HG03064 (cell line): ENCODE measurements around the gene OR12D1.
"Not testable (repeated sequence)": the region's sequence is repeated elsewhere in the genome, so short reads cannot be mapped to it uniquely, and the experiment has no call there.

Source experiments
- ATAC-seq: cut with Tn5 transposase; IDR thresholded peaks from one replicate; pipeline ENCODE4 v1.9.1; 2021; ENCODE audit warnings: low read depth; ENCODE audit not compliant: unreplicated experiment

The OR12D1 gene

DNA sequence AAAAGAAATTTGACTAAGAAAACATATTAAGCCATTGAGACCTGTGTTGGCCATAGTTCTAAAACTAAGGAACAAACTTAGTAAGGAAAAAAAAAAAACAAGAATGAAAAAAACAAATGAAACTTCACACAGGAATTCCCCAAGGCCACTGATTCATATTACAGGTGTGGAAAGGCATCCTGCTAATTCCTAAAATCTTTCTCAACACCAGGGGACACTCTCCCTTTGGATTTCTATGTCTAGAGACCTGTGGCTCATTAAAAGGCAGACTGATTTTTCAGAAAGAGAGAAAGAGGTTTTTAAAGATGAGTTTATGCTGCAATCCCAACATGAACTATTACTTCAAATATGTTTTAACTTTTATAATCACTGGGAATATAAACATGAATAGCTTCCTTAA lies at the start of gene OR12D1:
TSS of gene OR12D1 (plus strand) at position 341 of the 400 bp plus-strand sequence.
- ATAC-seq, result no peak

DNA sequence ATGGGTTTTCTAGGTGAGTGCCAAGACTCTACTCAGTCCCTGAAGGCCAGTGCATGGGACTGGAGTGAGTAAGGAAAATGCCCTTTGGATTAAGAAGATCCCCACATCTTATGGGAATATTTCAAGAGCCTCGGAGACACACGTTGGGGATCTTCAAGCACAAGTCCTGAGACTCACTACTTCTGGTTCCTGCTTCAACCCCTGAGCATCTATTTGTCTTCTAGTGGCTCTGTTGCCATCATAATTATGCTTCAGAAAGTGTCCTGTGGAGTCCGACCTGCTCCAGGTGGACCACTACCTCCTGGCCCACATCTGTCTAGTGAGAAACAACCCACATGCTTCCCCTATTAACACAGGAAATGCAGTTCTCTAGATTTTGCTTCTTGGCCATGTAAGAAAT lies 46.0 kb upstream of the OR12D1 start, which contains the start of gene OR5V1:
TSS of gene OR5V1 (minus strand) at position 101 of the 400 bp plus-strand sequence. CDS start 12,670 bp downstream, outside the sequence.
- no peak for ATAC-seq

GRCh38 chr6:29375191-29375590 lies 39.5 kb upstream of the OR12D1 start, which contains the start of gene OR12D3:
OR12D3 (minus strand) TSS chr6:29375291; CDS start chr6:29375287, 4 bp downstream.
- no peak for ATAC-seq

GRCh38 chr6:29376003-29376402 lies 38.7 kb upstream of the OR12D1 start:
- no peak for ATAC-seq

DNA sequence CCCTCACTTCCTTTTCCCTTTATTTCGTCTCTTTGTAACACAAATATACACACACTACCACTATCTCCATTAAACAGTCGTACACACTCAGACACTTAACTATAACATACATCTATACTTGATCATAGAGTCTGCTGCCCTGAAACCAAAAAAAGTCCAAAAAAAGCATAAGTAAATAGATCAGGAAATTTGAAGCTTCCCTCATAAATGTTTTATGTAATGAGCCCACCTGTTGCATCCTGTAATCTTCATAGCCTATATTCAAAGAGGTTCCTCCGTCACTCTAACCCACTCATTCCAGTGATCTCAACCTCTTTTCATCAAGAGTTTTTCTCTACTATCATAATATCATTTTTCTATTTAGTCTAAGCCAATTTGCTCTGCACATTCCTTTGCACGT lies 26.2 kb upstream of the OR12D1 start:
- ATAC-seq, result no peak

GRCh38 chr6:29395331-29395730 lies 19.4 kb upstream of the OR12D1 start, which contains the start of gene OR12D2:
OR12D2 (plus strand) TSS chr6:29395631; CDS start chr6:29396700, 1,069 bp downstream.
- ATAC-seq, result no peak

DNA sequence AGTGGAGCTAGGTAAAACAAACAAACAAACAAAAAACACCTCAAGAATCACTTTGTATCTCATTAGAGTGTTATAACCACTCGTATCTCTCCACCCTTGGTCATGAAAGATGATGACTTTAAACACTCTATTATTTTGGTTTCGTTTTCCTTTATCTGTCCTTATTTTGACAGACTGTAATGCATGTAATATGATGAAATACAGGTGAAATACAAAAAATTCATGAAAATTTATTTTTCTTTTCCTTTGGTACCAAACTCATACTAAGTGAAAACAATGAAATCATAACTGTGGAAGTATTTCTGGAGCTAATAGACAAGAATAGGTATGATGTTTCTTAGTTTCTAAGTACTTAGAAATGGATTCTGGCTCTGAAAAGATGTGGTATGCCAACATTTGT lies 15.2 kb upstream of the OR12D1 start:
- ATAC-seq, result no peak

DNA sequence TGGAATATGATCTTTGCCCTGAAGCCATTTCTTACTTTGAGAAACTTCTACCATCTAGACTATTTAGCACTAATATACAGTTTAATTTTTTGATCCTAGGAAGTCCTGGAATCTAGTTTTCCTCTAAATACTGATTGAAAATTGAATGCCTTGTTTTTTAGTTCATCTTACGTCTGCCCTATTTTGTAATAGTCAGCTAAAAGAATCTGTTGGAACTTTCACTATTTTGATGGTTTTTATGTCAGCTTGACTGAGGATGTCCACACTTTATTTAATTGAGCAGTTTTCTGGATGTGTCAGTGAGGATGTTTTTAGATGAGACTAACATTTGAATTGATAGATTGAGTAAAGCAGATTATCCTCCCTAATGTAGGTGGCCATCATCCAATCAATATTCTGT lies 10.9 kb upstream of the OR12D1 start:
- ATAC-seq, result no peak

DNA sequence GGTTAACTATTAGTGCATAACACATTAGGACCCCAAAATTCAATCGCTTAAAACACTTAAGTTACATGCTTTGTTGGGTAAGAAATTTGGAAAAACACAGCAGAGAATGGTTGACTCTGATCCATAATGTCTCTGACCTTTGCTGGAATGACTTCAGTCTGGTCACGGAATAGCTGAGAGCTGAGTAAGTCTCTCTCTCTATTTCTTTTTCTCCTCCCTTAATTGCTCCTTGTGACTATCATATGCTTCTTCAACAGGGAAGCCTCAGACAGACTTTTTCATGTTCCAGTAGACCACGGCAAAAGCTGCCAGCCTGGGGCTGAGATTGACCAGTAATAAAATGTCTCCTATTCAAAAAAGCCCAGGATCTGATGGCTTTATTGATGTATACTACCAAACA lies 4.8 kb downstream of the OR12D1 start:
- no peak for ATAC-seq

DNA sequence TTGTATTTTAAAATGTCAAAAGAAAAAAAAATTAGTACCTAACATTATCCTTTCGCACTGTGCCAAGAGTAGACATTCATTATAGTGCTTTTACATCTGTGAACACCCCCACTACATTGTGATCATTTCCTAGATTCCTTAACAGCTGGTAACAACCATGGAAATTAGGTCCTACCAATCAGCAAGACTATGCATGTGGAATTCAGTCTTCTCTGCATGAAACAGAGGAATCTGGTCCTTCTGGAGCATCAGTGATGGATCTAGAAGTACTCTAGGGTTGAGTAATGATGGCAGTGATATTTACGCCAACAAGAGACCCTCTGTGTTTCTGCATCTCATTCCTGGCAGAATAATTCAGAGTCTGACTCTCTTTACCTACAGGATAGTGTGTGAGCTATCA lies 9.4 kb downstream of the OR12D1 start:
- no peak for ATAC-seq

- no peak for ATAC-seq
Measured at GRCh38 chr6:29424575-29424974, 9.8 kb downstream of the OR12D1 start.

- no peak for ATAC-seq
Measured at GRCh38 chr6:29425075-29425474, 10.3 kb downstream of the OR12D1 start.

DNA sequence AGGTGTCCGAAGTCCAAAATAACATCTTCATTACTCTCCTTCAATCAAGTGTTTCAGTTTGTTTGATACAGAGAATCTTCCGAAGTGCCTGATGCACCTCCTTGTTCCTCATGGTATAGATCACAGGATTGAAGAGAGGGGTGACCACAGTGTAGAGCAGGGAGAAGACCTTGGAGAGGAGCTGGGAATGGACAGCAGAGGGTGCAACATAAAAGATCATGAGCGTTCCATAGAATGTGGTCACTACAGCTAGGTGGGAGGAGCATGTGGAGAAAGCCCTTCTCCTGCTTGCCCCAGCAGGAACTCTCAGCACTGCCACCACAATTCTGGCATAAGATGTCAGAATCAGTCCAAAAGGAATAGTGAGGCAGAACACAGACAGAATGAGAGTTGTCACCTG lies 11.9 kb downstream of the OR12D1 start:
- ATAC-seq, result no peak

DNA sequence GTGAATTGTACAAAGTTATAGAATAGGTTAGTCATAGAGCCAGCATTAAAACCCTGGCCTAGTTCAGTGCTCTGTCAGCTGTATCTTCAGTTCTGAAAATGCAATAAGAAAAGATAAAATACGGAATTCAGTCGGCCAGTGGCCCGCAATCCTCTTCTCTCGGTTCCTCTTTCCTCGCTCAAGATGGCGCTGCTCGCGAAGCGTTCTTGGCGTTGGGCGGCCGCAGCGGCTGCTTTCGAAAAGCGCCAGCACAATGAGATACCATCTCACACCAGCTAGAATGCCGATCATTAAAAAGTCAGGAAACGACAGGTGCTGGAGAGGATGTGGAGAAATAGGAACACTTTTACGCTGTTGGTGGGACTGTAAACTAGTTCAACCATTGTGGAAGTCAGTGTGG lies 22.0 kb downstream of the OR12D1 start:
- not testable (repeated sequence) for ATAC-seq

GRCh38 chr6:29439006-29439405 lies 24.3 kb downstream of the OR12D1 start, which contains the start of gene OR10C1:
OR10C1 (plus strand) TSS chr6:29439306; CDS start chr6:29440016, 710 bp downstream.
- no peak for ATAC-seq

GRCh38 chr6:29442719-29443118 lies 28.0 kb downstream of the OR12D1 start:
- ATAC-seq, result no peak

DNA sequence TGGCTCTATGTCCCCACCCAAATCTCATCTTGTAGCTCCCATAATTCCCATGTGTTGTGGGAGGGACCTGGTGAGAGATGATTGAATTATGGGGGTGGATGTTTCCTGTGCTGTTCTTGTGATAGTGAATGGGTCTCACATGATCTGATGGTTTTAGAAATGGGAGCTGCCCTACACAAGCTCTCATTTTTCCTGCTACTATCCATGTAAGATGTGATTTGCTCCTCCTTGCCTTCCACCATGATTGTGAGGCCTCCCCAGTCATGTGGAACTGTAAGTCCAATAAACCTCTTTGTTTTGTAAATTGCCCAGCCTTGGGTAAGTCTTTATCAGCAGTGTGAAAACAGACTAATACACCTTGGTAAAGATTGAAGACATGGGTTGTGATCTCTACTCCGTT lies 29.3 kb downstream of the OR12D1 start:
- not testable (repeated sequence) for ATAC-seq

DNA sequence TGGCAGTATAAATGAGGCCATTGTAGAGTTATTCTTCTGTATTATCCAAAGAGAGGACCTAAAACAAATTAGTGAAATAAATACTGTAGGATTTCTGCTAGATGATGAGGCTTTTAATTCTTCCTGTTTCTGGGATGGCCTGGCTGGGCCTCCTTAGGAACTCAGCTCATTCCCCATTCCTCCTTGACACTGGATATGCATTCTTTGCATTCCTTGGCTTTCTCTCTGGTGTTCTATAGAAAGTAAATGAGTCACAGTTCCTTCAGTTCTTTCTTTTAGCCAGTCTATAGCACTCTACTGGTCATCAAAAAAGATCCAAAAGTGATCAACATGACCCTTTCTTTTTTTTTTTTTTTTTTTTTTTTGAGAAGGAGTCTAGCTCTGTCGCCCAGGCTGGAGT lies 32.9 kb downstream of the OR12D1 start:
- ATAC-seq, result no peak

DNA sequence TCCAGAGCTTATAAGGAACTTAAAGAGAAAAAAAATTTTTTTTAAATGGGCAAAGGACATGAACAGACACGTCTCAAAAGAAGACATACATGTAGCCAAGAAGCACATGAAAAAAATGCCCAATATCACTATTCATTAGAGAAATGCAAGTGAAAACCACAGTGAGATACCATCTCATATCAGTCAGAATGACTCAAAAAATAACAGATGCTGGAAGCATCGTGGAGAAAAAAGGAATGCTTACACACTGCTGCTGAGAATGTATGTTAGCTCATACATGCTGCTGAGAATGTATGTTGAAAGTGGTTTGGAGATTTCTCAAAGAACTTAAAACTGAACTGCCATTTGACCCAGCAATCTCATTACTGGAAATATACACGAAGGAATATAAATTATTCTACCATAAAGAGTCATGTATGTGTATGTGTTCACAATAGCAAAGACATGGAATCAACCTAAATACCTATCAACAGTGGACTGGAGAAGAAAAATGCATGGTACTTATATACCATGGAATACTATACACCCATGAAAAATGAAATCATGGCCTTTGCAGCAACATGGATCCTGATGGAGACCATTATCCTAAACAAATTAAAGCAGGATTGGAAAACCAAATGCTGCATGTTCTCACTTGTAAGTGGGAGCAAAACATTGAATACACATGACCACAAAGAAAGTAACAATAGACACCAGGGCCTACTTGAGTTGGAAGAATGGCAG lies 36.9 kb downstream of the OR12D1 start:
- no peak for ATAC-seq

DNA sequence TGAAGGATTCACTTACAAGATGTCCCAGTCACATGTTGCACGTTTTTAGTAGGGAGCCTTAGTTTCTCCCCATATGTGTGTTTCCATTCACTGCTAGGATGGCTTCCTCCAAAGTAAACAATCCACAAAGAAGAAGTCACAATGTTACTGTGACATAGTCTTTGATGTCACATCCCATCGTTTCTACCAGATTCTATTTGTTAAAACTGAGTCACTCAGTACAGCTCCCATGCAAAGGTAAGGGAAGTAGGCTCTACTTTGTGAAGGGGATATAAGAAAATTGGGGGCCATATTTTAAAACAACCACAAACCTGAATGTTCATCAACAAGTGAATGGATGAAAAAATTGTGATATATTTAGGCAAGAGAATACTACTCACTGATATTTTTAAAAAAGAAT lies 42.2 kb downstream of the OR12D1 start, which contains the start of the genes OR11A1 and OR2H1:
TSS of gene OR11A1 (minus strand) at position 101 of the 400 bp plus-strand sequence. CDS start 29,430 bp downstream, outside the sequence.
TSS of gene OR2H1 (plus strand) at position 185 of the 400 bp plus-strand sequence. CDS start 4,615 bp downstream, outside the sequence.
- ATAC-seq, result no peak

GRCh38 chr6:29461021-29461814 lies 46.5 kb downstream of the OR12D1 start:
- ATAC-seq, result no peak
